Skeletal muscle satellite cell (primary cell): ENCODE measurements around the gene TMEM244.
"Not testable (repeated sequence)": the region's sequence is repeated elsewhere in the genome, so short reads cannot be mapped to it uniquely, and the experiment has no call there.

Experiments used
- H3K27me3 ChIP-seq: 2 replicates; pipeline ENCODE4 v1.7.0; 2013; ENCODE audit warnings: low read length; ENCODE audit not compliant: control insufficient read depth, insufficient read depth
- H3K36me3 ChIP-seq: 2 replicates; pipeline ENCODE4 v1.7.0; 2013; ENCODE audit warnings: mild to moderate bottlenecking, control low read depth, low read length; ENCODE audit not compliant: insufficient read depth
- H3K4me1 ChIP-seq: 2 replicates; pipeline ENCODE4 v1.7.0; 2013; ENCODE audit warnings: low read length; ENCODE audit not compliant: control insufficient read depth, insufficient read depth
- H3K4me2 ChIP-seq: 2 replicates; pipeline ENCODE4 v1.7.0; 2013; ENCODE audit warnings: mild to moderate bottlenecking, low read length
- H3K4me3 ChIP-seq: 2 replicates; pipeline ENCODE4 v1.7.0; 2013; ENCODE audit warnings: low read length
- H3K9ac ChIP-seq: 2 replicates; pipeline ENCODE4 v1.7.0; 2013; ENCODE audit warnings: mild to moderate bottlenecking, low read depth, low read length, moderate library complexity
- H3K9me3 ChIP-seq: replicated peaks from 2 replicates; pipeline ENCODE4 v1.7.0; 2013; ENCODE audit warnings: mild to moderate bottlenecking, control low read depth, low read length

Gene TMEM244

DNA sequence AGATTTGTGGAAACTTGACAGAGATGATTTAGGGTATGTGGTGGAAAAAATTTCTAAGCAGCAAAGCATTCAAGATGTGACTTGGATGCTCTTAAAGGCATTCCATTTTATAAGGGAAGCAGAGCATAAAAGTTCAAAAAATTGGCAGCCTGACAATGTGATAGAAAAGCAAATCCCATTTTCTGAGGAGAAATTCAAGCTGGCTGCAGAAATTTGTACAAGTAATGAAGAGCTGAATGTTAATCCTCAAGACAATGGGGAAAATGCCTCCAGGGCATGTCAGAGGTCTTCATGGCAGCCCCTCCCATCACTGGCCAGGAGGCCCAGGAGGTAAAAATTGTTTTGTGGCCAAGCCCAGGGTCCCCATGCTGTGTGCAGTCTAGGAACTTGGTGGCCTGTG, 58.2 kb downstream of the TMEM244 start:
- not testable (repeated sequence) for H3K4me1 ChIP-seq, H3K4me2 ChIP-seq, H3K4me3 ChIP-seq, H3K36me3 ChIP-seq, H3K9me3 ChIP-seq, H3K27me3 ChIP-seq, H3K9ac ChIP-seq

DNA sequence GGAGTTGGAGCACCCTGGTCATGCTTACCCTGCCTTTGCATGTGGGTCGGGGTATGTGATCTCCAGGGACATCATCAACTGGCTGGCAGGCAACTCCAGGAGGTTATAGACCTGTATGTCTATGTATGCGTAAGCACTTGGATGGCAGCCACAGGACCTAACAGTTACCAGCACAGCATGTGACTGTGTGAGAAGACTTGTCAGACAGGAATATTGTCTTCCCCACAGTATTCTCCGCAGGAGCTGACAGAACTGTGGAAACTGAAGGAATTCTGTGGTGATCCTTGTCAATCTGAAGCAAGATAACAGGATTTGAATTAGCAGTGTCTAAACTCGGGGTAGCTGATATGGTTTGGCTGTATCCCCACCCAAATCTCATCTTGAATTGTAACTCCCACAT, 59.2 kb downstream of the TMEM244 start:
- no peak overlapping the region for H3K4me2 ChIP-seq
- no peaks in the 10 kb centered on the region for H3K9me3 ChIP-seq
- H3K4me3 ChIP-seq = no peak overlapping the region
- no peaks in the 10 kb centered on the region for H3K4me1 ChIP-seq
- no peaks in the 10 kb centered on the region for H3K27me3 ChIP-seq
- no peaks in the 10 kb centered on the region for H3K36me3 ChIP-seq
- no peak overlapping the region for H3K9ac ChIP-seq

DNA sequence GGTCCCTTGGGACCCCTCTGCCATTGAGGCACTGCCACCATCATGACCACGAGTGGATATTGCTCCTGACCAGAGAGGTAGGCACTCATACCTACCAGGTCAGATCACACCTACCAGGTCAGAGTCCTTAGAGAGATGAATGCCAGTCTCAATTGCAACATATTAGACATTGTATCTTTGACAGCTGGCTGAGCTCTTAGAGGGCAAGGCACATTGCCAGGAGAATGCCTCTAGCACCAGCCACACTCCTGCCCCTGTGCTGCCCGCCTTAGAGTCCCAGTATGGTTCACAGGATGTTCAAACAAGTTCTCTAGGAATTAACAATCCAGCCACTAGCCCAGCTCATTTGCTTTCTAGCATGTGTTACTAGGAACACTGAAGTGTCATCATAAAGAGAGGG, 65.9 kb downstream of the TMEM244 start:
- Histone ChIP-seq H3K27me3 (no peaks in the 10 kb centered on the region), H3K4me3 (no peak overlapping the region), H3K9me3 (no peaks in the 10 kb centered on the region), H3K9ac (no peak overlapping the region), H3K4me1 (no peaks in the 10 kb centered on the region), H3K36me3 (no peaks in the 10 kb centered on the region), H3K4me2 (no peak overlapping the region)

DNA sequence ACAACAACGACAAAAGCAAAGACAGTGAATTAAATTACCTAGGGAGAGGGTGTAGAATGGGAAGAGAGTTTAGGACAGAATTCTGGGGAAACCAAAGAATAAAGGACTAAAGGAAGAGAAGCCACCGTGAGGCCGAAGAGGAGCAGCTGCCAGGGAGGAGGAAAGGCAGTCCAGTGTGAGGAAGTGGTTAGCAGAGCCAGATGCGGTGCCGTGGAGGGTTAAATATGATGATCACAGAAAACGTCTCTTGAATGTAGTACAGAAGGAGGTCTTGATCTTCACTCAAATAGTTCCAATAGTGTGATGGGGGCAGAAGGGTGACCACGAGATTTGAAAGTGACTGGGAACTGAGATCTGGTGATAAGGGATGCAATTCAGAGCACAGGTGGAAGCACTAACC, 67.7 kb downstream of the TMEM244 start:
- Histone ChIP-seq H3K4me3 (no peak overlapping the region), H3K4me1 (no peaks in the 10 kb centered on the region), H3K27me3 (no peaks in the 10 kb centered on the region), H3K9me3 (no peaks in the 10 kb centered on the region), H3K9ac (no peak overlapping the region), H3K4me2 (no peak overlapping the region), H3K36me3 (no peaks in the 10 kb centered on the region)

- no peak overlapping the region for H3K9ac ChIP-seq
- no peaks in the 10 kb centered on the region for H3K27me3 ChIP-seq
- H3K9me3 ChIP-seq = no peaks in the 10 kb centered on the region
- no peak overlapping the region for H3K4me3 ChIP-seq
- H3K4me2 ChIP-seq = no peak overlapping the region
- no peaks in the 10 kb centered on the region for H3K36me3 ChIP-seq
- H3K4me1 ChIP-seq = no peaks in the 10 kb centered on the region
Measured at GRCh38 chr6:129792049-129792448, 69.1 kb downstream of the TMEM244 start.

DNA sequence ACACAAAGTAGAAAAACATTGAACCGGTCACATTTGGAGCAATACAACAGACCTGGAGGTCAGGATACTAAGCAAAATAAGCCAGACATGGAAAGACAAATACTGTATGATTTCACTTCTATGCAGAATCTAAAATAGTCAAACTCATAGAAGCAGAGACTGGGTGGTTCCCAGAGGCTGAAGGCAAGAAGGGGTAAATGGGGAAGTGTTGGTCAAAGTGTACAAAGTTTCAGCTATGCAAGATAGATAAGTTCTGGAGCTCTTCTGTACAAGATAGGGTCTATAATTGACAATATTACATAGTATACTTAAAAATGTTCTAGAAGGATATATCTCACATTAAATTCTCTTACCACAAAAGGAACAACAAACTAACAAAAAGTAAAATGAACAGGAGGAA, 70.3 kb downstream of the TMEM244 start:
- no peaks in the 10 kb centered on the region for H3K36me3 ChIP-seq
- H3K4me3 ChIP-seq = no peak overlapping the region
- H3K27me3 ChIP-seq = no peaks in the 10 kb centered on the region
- no peak overlapping the region for H3K4me2 ChIP-seq
- peaks cover 3% of the 10 kb centered on the region for H3K4me1 ChIP-seq
- no peak overlapping the region for H3K9ac ChIP-seq
- no peaks in the 10 kb centered on the region for H3K9me3 ChIP-seq

DNA sequence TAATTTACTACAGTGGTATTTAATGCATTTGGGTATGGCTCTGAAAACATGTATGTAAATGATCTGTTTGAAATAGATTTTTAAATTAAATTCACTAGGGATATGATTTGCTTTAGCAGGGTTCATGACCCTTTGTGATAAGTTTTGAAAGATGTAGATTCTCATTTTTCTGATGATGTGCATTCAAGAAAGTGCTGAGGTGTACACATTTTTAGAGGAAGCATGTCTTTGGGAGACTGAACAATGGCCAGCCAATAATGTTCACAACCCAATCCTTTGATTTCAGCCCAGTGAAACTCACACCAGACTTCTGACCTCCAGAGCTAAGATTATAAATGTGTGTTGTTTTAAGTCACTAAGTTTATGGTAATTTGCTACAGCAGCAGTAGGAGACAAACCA, 71.1 kb downstream of the TMEM244 start:
- Histone ChIP-seq H3K27me3 (no peaks in the 10 kb centered on the region), H3K4me1 (peaks cover 11% of the 10 kb centered on the region), H3K9ac (no peak overlapping the region), H3K4me3 (no peak overlapping the region), H3K36me3 (no peaks in the 10 kb centered on the region), H3K9me3 (no peaks in the 10 kb centered on the region), H3K4me2 (no peak overlapping the region)

DNA sequence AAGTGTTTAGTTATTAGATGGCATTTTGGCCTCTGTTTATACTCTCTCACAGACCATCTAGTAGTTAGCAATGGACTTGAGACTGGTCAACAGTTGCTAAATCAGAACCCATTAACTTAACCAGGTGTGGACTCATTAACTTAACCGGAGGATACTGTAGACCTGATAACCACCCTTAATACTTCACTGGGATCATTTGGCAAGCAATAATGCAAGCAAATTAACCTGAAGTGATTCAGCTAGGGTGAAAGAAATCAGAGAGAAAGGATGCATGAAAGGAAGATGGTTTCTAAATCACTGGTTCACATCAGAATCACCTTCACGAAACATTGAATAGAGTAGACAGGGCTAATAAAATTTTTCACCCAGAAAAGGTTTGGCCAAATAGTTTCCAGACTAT, 73.3 kb downstream of the TMEM244 start:
- H3K4me2 ChIP-seq = no peak overlapping the region
- no peaks in the 10 kb centered on the region for H3K36me3 ChIP-seq
- H3K27me3 ChIP-seq = no peaks in the 10 kb centered on the region
- H3K9me3 ChIP-seq = no peaks in the 10 kb centered on the region
- H3K4me3 ChIP-seq = no peak overlapping the region
- no peak overlapping the region for H3K9ac ChIP-seq
- H3K4me1 ChIP-seq = peaks cover 15% of the 10 kb centered on the region

- Histone ChIP-seq H3K9ac (no peak overlapping the region), H3K4me2 (no peak overlapping the region), H3K4me1 (peaks cover 15% of the 10 kb centered on the region), H3K9me3 (no peaks in the 10 kb centered on the region), H3K36me3 (no peaks in the 10 kb centered on the region), H3K27me3 (no peaks in the 10 kb centered on the region), H3K4me3 (no peak overlapping the region)
Measured at GRCh38 chr6:129786548-129786947, 74.6 kb downstream of the TMEM244 start.

DNA sequence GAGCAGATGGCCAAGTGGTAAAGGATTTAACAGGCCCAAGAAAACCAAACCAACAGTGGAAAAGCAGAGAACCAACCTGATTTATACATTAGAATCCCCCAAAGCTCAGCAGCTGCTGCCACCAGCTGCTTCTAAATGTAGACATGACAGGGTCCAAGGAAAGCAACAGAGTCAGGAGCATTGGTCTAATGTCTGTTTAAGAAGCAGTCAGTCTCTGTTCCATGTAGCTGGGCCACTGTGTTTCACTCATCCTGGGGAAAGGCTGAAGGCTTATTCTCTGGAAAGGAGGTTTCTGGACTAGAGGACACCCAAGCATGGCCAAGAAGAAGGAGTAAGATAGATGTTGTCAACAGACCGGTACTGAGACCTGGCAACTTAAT, 75.4 kb downstream of the TMEM244 start:
- Histone ChIP-seq H3K4me2 (no peak overlapping the region), H3K9me3 (no peaks in the 10 kb centered on the region), H3K4me1 (peaks cover 15% of the 10 kb centered on the region)

GRCh38 chr6:129785047-129785755, 75.9 kb downstream of the TMEM244 start:
- Histone ChIP-seq H3K9me3 (no peaks in the 10 kb centered on the region), H3K4me3 (no peak overlapping the region), H3K9ac (no peak overlapping the region), H3K4me1 (peaks cover 15% of the 10 kb centered on the region), H3K4me2 (no peak overlapping the region), H3K27me3 (no peaks in the 10 kb centered on the region), H3K36me3 (no peaks in the 10 kb centered on the region)

More for the DNA sequence above, 75.4 kb downstream of the TMEM244 start:
- Histone ChIP-seq H3K9ac (no peak overlapping the region), H3K4me3 (no peak overlapping the region), H3K27me3 (no peaks in the 10 kb centered on the region), H3K36me3 (no peaks in the 10 kb centered on the region)
